CD4-positive, alpha-beta T cell (primary cell): ENCODE measurements around the gene EBF4. TPM values are rescaled to one million over a fixed set of nuclear protein-coding genes. Genes with fewer than 3 reads are reported as not detected.

Experiments
- ATAC-seq: fragments of 200-7000 bp; cut with Tn5 transposase; one replicate; pipeline ENCODE4 v1.10.0; 2022; ENCODE audit warnings: mild to moderate bottlenecking; ENCODE audit not compliant: poor library complexity
- CTCF ChIA-PET: fragments of 350-600 bp; sonication (Branson Sonifier 250); formaldehyde crosslinking; loops from one replicate; lab custom pipeline; 2021; ENCODE audit warnings: antibody characterized with exemption, inconsistent platforms; lab: Charles Lee
- POLR2A ChIA-PET: fragments of 350-600 bp; sonication (Branson Sonifier 250); formaldehyde crosslinking; loops from one replicate; lab custom pipeline; 2021; ENCODE audit warnings: antibody characterized with exemption, inconsistent platforms; lab: Charles Lee
- DNase-seq, 14 experiments: peaks; one replicate each; pipeline ENCODE4 v3.0.0-alpha.2; 2013 to 2020; ENCODE audit warnings: mixed read lengths in 2 of 14
- H3K27ac ChIP-seq, 2 donors: one replicate each; pipeline versions ENCODE4 v1.5.1 to v1.7.0; 2013; ENCODE audit warnings: low read length in 2 of 2, low read depth in 1 of 2, mild to moderate bottlenecking in 1 of 2
- H3K27me3 ChIP-seq, 2 experiments: 1 replicate in 1 of 2; 2 replicates in 1 of 2; pipeline versions ENCODE4 v1.6.1 to v1.7.0; 2013; ENCODE audit warnings: low read length in 2 of 2, control low read depth in 1 of 2, mild to moderate bottlenecking in 1 of 2, moderate library complexity in 1 of 2; ENCODE audit not compliant: insufficient read depth in 2 of 2, control insufficient read depth in 1 of 2
- H3K36me3 ChIP-seq: one replicate; pipeline ENCODE4 v1.6.1; 2013; ENCODE audit warnings: low read length, control low read depth; ENCODE audit not compliant: insufficient read depth
- H3K4me1 ChIP-seq: one replicate; pipeline ENCODE4 v1.6.1; 2013; ENCODE audit warnings: low read length, control low read depth; ENCODE audit not compliant: insufficient read depth
- H3K4me3 ChIP-seq: one replicate; pipeline ENCODE4 v1.5.1; 2013; ENCODE audit warnings: mild to moderate bottlenecking, low read length, moderate library complexity
- H3K9me3 ChIP-seq, 2 experiments: 1 replicate in 1 of 2; 2 replicates in 1 of 2; pipeline versions ENCODE4 v1.6.1 to v1.7.0; 2013; ENCODE audit warnings: low read length in 2 of 2, mild to moderate bottlenecking in 2 of 2, control low read depth in 1 of 2, moderate library complexity in 1 of 2; ENCODE audit not compliant: control insufficient read depth in 1 of 2, insufficient read depth in 1 of 2
- H3K27ac Mint-ChIP-seq: one replicate; pipeline ENCODE4 v1.8.0; 2020; ENCODE audit warnings: mixed read lengths
- H3K27me3 Mint-ChIP-seq: one replicate; pipeline ENCODE4 v1.8.0; 2021; ENCODE audit warnings: mixed read lengths
- H3K36me3 Mint-ChIP-seq: one replicate; pipeline ENCODE4 v1.8.0; 2021; ENCODE audit warnings: low read depth, mixed read lengths
- H3K4me1 Mint-ChIP-seq: one replicate; pipeline ENCODE4 v1.8.0; 2021; ENCODE audit warnings: low read depth, mixed read lengths
- H3K4me3 Mint-ChIP-seq: one replicate; pipeline ENCODE4 v1.8.0; 2020; ENCODE audit warnings: mild to moderate bottlenecking, mixed read lengths
- H3K9me3 Mint-ChIP-seq: one replicate; pipeline ENCODE4 v1.8.0; 2020; ENCODE audit warnings: mixed read lengths
- CTCF ChIP-seq: fragments of 200-600 bp; IDR thresholded peaks from one replicate; pipeline ENCODE4 v1.8.0; 2022; ENCODE audit warnings: antibody characterized with exemption, mild to moderate bottlenecking
- intact Hi-C, 2 experiments: fragments of 100-400 bp; cut with DNase I in 1 of 2; cut with micrococcal nuclease in 1 of 2; formaldehyde crosslinking; loops; one replicate each; pipeline versions ENCODE4 v1.15.1 to v1.9.0; 2023 to 2025; cut with DNase I, micrococcal nuclease
- total RNA-seq, 174 experiments: library from RNA in 2 of 174; stranded (reverse) in 2 of 174; gene quantifications; one replicate each; pipeline ENCODE4 v1.2.3 and lab custom pipeline; 2021 to 2026

EBF4 gene
- total RNA-seq, 2 experiments from 2014 or later, result 4.2 to 5.1 TPM

GRCh38 chr20:2745936-2746635 lies 53.5 kb downstream of the EBF4 start:
- H3K27me3 Mint-ChIP-seq, result no peaks in the 10 kb centered on the region
- H3K36me3 Mint-ChIP-seq, result no peaks in the 10 kb centered on the region
- Histone ChIP-seq H3K27me3 (no peaks in the 10 kb centered on the region), H3K36me3 (no peaks in the 10 kb centered on the region), H3K9me3 (no peaks in the 10 kb centered on the region), H3K27ac (no peak overlapping the region), H3K4me3 (no peak overlapping the region), H3K4me1 (peaks cover 35% of the 10 kb centered on the region)
- peaks cover 34% of the 10 kb centered on the region for H3K4me1 Mint-ChIP-seq
- no peak for TF ChIP-seq CTCF
- CTCF ChIA-PET, result no interaction called here
- H3K4me3 Mint-ChIP-seq, result no peak overlapping the region
- H3K27ac Mint-ChIP-seq, result no peak overlapping the region
- POLR2A ChIA-PET, result no interaction called here
- no peaks in the 10 kb centered on the region for H3K9me3 Mint-ChIP-seq
- intact Hi-C loops, result loop anchor here (5.0 to 10.0 kb wide), 2 partner anchors 91 to 221 kb away; no protein-coding TSS in a partner anchor
- DNase-seq (no peak), ATAC-seq (no peak)

DNA sequence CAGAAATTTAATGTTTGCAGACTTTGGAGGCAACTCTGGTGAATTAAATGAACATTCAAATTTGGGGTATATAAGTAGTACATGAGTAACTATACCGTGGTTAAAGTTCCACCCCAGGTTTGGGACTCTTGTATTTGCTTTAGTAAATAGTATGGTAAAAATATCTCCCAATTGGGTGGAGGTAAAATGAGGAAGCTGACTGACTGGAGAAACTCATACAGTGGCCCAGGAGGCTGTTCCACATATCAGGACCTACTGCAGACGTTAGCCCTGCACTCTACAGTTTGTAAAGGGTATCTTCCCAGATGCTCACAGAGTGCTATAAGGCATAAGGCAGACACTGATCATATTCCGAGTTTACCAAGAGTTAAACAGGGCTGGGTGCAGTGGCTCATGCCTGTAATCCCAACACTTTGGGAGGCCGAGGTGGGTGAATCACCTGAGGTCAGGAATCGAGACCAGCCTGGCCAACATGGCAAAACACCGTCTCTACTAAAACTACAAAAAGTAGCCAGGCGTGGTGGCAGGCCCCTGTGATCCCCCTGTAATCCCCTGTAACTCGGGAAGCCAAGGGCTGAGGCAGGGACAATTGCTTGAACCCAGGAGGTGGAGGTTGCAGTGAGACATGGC lies 54.2 kb downstream of the EBF4 start:
- TF ChIP-seq CTCF, result no peak
- ChIA-PET POLR2A (no interaction called here), CTCF (no interaction called here)
- intact Hi-C loops, result loop anchor here (5.0 to 10.0 kb wide), 2 partner anchors 91 to 222 kb away; no protein-coding TSS in a partner anchor
- Mint-ChIP-seq H3K27ac (no peak overlapping the region), H3K4me3 (no peak overlapping the region), H3K27me3 (no peaks in the 10 kb centered on the region), H3K4me1 (peaks cover 30% of the 10 kb centered on the region), H3K36me3 (no peaks in the 10 kb centered on the region), H3K9me3 (no peaks in the 10 kb centered on the region)
- H3K27me3 ChIP-seq, result no peaks in the 10 kb centered on the region
- DNase-seq, result no peak
- H3K4me3 ChIP-seq, result no peak overlapping the region
- no peak for ATAC-seq
- H3K4me1 ChIP-seq, result peaks cover 36% of the 10 kb centered on the region
- no peaks in the 10 kb centered on the region for H3K36me3 ChIP-seq
- no peaks in the 10 kb centered on the region for H3K9me3 ChIP-seq
- H3K27ac ChIP-seq, result no peak overlapping the region

GRCh38 chr20:2747676-2748235 lies 55.2 kb downstream of the EBF4 start:
- no peak for TF ChIP-seq CTCF
- Mint-ChIP-seq H3K36me3 (no peaks in the 10 kb centered on the region), H3K27ac (no peak overlapping the region), H3K4me3 (no peak overlapping the region), H3K4me1 (peaks cover 23% of the 10 kb centered on the region), H3K9me3 (no peaks in the 10 kb centered on the region), H3K27me3 (no peaks in the 10 kb centered on the region)
- Histone ChIP-seq H3K4me3 (no peak overlapping the region), H3K27me3 (no peaks in the 10 kb centered on the region), H3K36me3 (no peaks in the 10 kb centered on the region), H3K27ac (no peak overlapping the region), H3K4me1 (peaks cover 32% of the 10 kb centered on the region), H3K9me3 (no peaks in the 10 kb centered on the region)
- intact Hi-C loops, result loop anchor here (5.0 to 10.0 kb wide), 2 partner anchors 90 to 223 kb away; no protein-coding TSS in a partner anchor
- DNase-seq (no peak), ATAC-seq (no peak)
- ChIA-PET CTCF (interaction anchor here (0.6 kb wide), 1 partner anchor 970 kb away, joined by 3 read pairs; no protein-coding TSS in a partner anchor), POLR2A (no interaction called here)
